GM18505 (cell line): ENCODE results near the gene SEPTIN1.
"Not testable (repeated sequence)": the region's sequence is repeated elsewhere in the genome, so short reads cannot be mapped to it uniquely, and the experiment has no call there.

Experiments used
- ATAC-seq: cut with Tn5 transposase; IDR thresholded peaks from one replicate; pipeline ENCODE4 v1.9.1; 2021; ENCODE audit not compliant: unreplicated experiment
- POLR2A ChIP-seq: IDR thresholded peaks from 4 replicates; pipeline ENCODE4 v1.6.1; 2011; ENCODE audit warnings: borderline replicate concordance; ENCODE audit not compliant: insufficient read depth, insufficient read length; ENCODE audit errors: extremely low read depth

Gene SEPTIN1

GRCh38 chr16:30413112-30413806 is 30.9 kb upstream of the SEPTIN1 start:
- no peak for TF ChIP-seq POLR2A

GRCh38 chr16:30409125-30410060 is 27.0 kb upstream of the SEPTIN1 start:
- no peak for TF ChIP-seq POLR2A
- no peak for ATAC-seq

More at GRCh38 chr16:30413112-30413806, 30.9 kb upstream of the SEPTIN1 start:
- ATAC-seq, result no peak

- no peak for ATAC-seq
- TF ChIP-seq POLR2A, result no peak
Observed at GRCh38 chr16:30407804-30408534, 25.6 kb upstream of the SEPTIN1 start.

GRCh38 chr16:30407102-30407803 is 24.9 kb upstream of the SEPTIN1 start, which contains the start of gene ZNF771:
Gene ZNF771, plus strand, starts transcription at chr16:30407606. Its CDS starts 448 bp downstream, at chr16:30408054.
- peak; percentile 73 for TF ChIP-seq POLR2A
- ATAC-seq, result peak; percentile 80

- TF ChIP-seq POLR2A, result no peak
- no peak for ATAC-seq
Observed at GRCh38 chr16:30406795-30407101, 24.4 kb upstream of the SEPTIN1 start.

- TF ChIP-seq POLR2A, result no peak
- ATAC-seq, result no peak
Observed at GRCh38 chr16:30401768-30402425, 19.5 kb upstream of the SEPTIN1 start.

GRCh38 chr16:30399435-30400186 is 17.2 kb upstream of the SEPTIN1 start:
- TF ChIP-seq POLR2A, result no peak
- no peak for ATAC-seq

- TF ChIP-seq POLR2A, result no peak
- no peak for ATAC-seq
Observed at GRCh38 chr16:30398661-30399434, 16.5 kb upstream of the SEPTIN1 start.

GRCh38 chr16:30397776-30398660 is 15.7 kb upstream of the SEPTIN1 start:
- no peak for TF ChIP-seq POLR2A
- no peak for ATAC-seq

- ATAC-seq, result no peak
- no peak for TF ChIP-seq POLR2A
Observed at GRCh38 chr16:30397056-30397455, 14.7 kb upstream of the SEPTIN1 start.

GRCh38 chr16:30396627-30397026 is 14.3 kb upstream of the SEPTIN1 start:
- ATAC-seq, result not testable (repeated sequence)
